VCaP (cell line): ENCODE data around the gene IFNA13.

Source experiments
- H3K27ac ChIP-seq: fragments of 450-650 bp; 2 replicates; pipeline ENCODE4 v1.5.1; 2017
- CTCF ChIP-seq: fragments of 450-650 bp; conservative IDR thresholded peaks from 2 replicates; pipeline ENCODE4 v1.5.1; 2017; ENCODE audit warnings: mild to moderate bottlenecking, moderate library complexity

Gene IFNA13

GRCh38 chr9:21340735-21341134 lies 27.1 kb downstream of the IFNA13 start:
- TF ChIP-seq CTCF: no peak
- H3K27ac ChIP-seq: no peak overlapping the region

GRCh38 chr9:21336457-21336856 lies 31.4 kb downstream of the IFNA13 start:
- H3K27ac ChIP-seq: no peak overlapping the region
- TF ChIP-seq CTCF: no peak

- peak within 1 kb of the TSS; percentile 43 for H3K27ac ChIP-seq
- TF ChIP-seq CTCF: no peak
These were observed 32.9 kb downstream of the IFNA13 start, which contains the start of gene KLHL9 for GRCh38 chr9:21334701-21335632. Gene KLHL9, minus strand, starts transcription at chr9:21335404. Its CDS starts 545 bp downstream, at chr9:21334859.

GRCh38 chr9:21333226-21333625 lies 34.6 kb downstream of the IFNA13 start:
- H3K27ac ChIP-seq: no peak overlapping the region
- TF ChIP-seq CTCF: no peak

- no peak overlapping the region for H3K27ac ChIP-seq
- TF ChIP-seq CTCF: no peak
These were observed 36.0 kb downstream of the IFNA13 start for GRCh38 chr9:21331676-21332402.

- TF ChIP-seq CTCF: peak; percentile 94
- H3K27ac ChIP-seq: no peak overlapping the region
These were observed 41.2 kb downstream of the IFNA13 start for GRCh38 chr9:21326526-21327139.

- no peak for TF ChIP-seq CTCF
- H3K27ac ChIP-seq: no peak overlapping the region
These were observed 43.8 kb downstream of the IFNA13 start for GRCh38 chr9:21324047-21324446.
